IMR-90 (cell line): ENCODE measurements around the gene OSCP1. TPM values are rescaled to one million over a fixed set of nuclear protein-coding genes. Genes with fewer than 3 reads are reported as not detected.

ENCODE experiments used
- ATAC-seq: fragments of 200-7000 bp; cut with Tn5 transposase; 2 replicates; pipeline ENCODE4 v1.9.1; 2020; ENCODE audit warnings: low read depth, mild to moderate bottlenecking, moderate library complexity
- BruUV-seq: library from RNA; stranded (reverse); fragments of 400-500 nt; replicated peaks from 2 replicates; lab custom pipeline; 2021; lab: Mats Ljungman, UMichigan
- CTCF ChIA-PET: fragments of 300-600 bp; formaldehyde crosslinking; extraction: SDS; loops from one replicate; lab custom pipeline; 2021; ENCODE audit warnings: antibody characterized with exemption; lab: Yijun Ruan, JAX
- POLR2A ChIA-PET: fragments of 300-600 bp; sonication (Branson Sonifier 250); formaldehyde crosslinking; loops from one replicate; lab custom pipeline; 2022; ENCODE audit warnings: antibody characterized with exemption; ENCODE audit not compliant: unreplicated experiment; lab: Charles Lee
- DNase-seq: peaks from one replicate; pipeline ENCODE4 v3.0.0; 2013
- H2AFZ ChIP-seq: replicated peaks from 2 replicates; pipeline ENCODE3; 2013; ENCODE audit warnings: low read length, mild to moderate bottlenecking; ENCODE audit not compliant: poor library complexity
- H2AK5ac ChIP-seq: 2 replicates; pipeline ENCODE4 v1.6.1; 2013; ENCODE audit warnings: low read depth, low read length, inconsistent platforms
- H2AK9ac ChIP-seq: replicated peaks from 2 replicates; pipeline ENCODE3; 2013; ENCODE audit warnings: mild to moderate bottlenecking, low read depth, low read length, moderate library complexity; ENCODE audit not compliant: poor library complexity
- H2BK120ac ChIP-seq: 2 replicates; pipeline ENCODE4 v1.6.1; 2013; ENCODE audit warnings: low read depth, low read length, inconsistent platforms
- H2BK15ac ChIP-seq: 3 replicates; pipeline ENCODE4 v1.6.1; 2013; ENCODE audit warnings: low read depth, low read length, inconsistent platforms
- H2BK20ac ChIP-seq: 2 replicates; pipeline ENCODE4 v1.6.1; 2013; ENCODE audit warnings: low read depth, mild to moderate bottlenecking, inconsistent platforms, low read length, moderate library complexity
- H2BK5ac ChIP-seq: 2 replicates; pipeline ENCODE4 v1.6.1; 2013; ENCODE audit warnings: mild to moderate bottlenecking, low read depth, low read length, inconsistent platforms; ENCODE audit not compliant: poor library complexity, severe bottlenecking
- H3K14ac ChIP-seq: replicated peaks from 2 replicates; pipeline ENCODE4 v1.6.1; 2013; ENCODE audit warnings: low read depth, low read length, inconsistent platforms
- H3K18ac ChIP-seq: 2 replicates; pipeline ENCODE4 v1.6.1; 2013; ENCODE audit warnings: low read depth, low read length, control low read depth
- H3K23ac ChIP-seq: 2 replicates; pipeline ENCODE4 v1.6.1; 2013; ENCODE audit warnings: low read depth, low read length, inconsistent platforms
- H3K27ac ChIP-seq: 2 replicates; pipeline ENCODE4 v1.5.1; 2013; ENCODE audit warnings: mild to moderate bottlenecking, control low read depth, low read length; ENCODE audit not compliant: insufficient read depth
- H3K27me3 ChIP-seq: 2 replicates; pipeline ENCODE4 v1.6.1; 2013; ENCODE audit warnings: low read length; ENCODE audit not compliant: control insufficient read depth, insufficient read depth
- H3K36me3 ChIP-seq: 2 replicates; pipeline ENCODE4 v1.6.1; 2013; ENCODE audit warnings: low read length, mixed read lengths; ENCODE audit not compliant: control insufficient read depth, insufficient read depth
- H3K4ac ChIP-seq: 2 replicates; pipeline ENCODE4 v1.6.1; 2013; ENCODE audit warnings: low read depth, low read length, inconsistent platforms
- H3K4me1 ChIP-seq: 2 replicates; pipeline ENCODE4 v1.6.1; 2013; ENCODE audit warnings: low read length, mixed read lengths; ENCODE audit not compliant: control insufficient read depth, insufficient read depth
- H3K4me2 ChIP-seq: 2 replicates; pipeline ENCODE4 v1.6.1; 2013; ENCODE audit warnings: low read depth, mild to moderate bottlenecking, control low read depth, low read length, moderate library complexity
- H3K4me3 ChIP-seq: 2 replicates; pipeline ENCODE4 v1.5.1; 2013; ENCODE audit warnings: low read depth, mild to moderate bottlenecking, control low read depth, low read length, moderate library complexity; ENCODE audit not compliant: insufficient read depth
- H3K56ac ChIP-seq: 2 replicates; pipeline ENCODE4 v1.6.1; 2013; ENCODE audit warnings: low read length, inconsistent platforms; ENCODE audit not compliant: insufficient read depth; ENCODE audit errors: extremely low read depth
- H3K79me1 ChIP-seq, 2 experiments: 2 replicates each; pipeline ENCODE4 v1.6.1; 2013; ENCODE audit warnings: low read length in 2 of 2, inconsistent platforms in 1 of 2, low read depth in 1 of 2
- H3K9ac ChIP-seq: 2 replicates; pipeline ENCODE4 v1.6.1; 2013; ENCODE audit warnings: low read depth, low read length, control low read depth
- H3K9me1 ChIP-seq: 2 replicates; pipeline ENCODE4 v1.6.1; 2013; ENCODE audit warnings: low read length, inconsistent platforms; ENCODE audit not compliant: insufficient read depth
- H3K9me3 ChIP-seq: 2 replicates; pipeline ENCODE4 v1.6.1; 2013; ENCODE audit warnings: low read length; ENCODE audit not compliant: control insufficient read depth, insufficient read depth
- H4K20me1 ChIP-seq: 2 replicates; pipeline ENCODE4 v1.6.1; 2013; ENCODE audit warnings: low read length, inconsistent platforms; ENCODE audit not compliant: insufficient read depth
- H4K5ac ChIP-seq: 2 replicates; pipeline ENCODE4 v1.6.1; 2013; ENCODE audit warnings: mild to moderate bottlenecking, low read depth, low read length, control low read depth
- H4K8ac ChIP-seq, 2 experiments: 2 replicates each; pipeline ENCODE4 v1.6.1; 2013; ENCODE audit warnings: low read depth in 2 of 2, low read length in 2 of 2, control low read depth in 1 of 2, inconsistent platforms in 1 of 2
- H4K91ac ChIP-seq: 2 replicates; pipeline ENCODE4 v1.6.1; 2013; ENCODE audit warnings: low read depth, low read length, inconsistent platforms; ENCODE audit not compliant: insufficient read depth
- BHLHE40 ChIP-seq: fragments of 150-350 bp; IDR thresholded peaks from 2 replicates; pipeline ENCODE4 v1.6.1; 2016; ENCODE audit warnings: mild to moderate bottlenecking, low read depth, low read length
- CTCF ChIP-seq: conservative IDR thresholded peaks from 2 replicates; pipeline ENCODE4 v1.5.1; 2012; ENCODE audit warnings: mild to moderate bottlenecking, low read depth, low read length, improper control_type of control experiment
- ELK1 ChIP-seq: fragments of 150-350 bp; IDR thresholded peaks from 2 replicates; pipeline ENCODE4 v1.6.1; 2016; ENCODE audit warnings: low read depth, mild to moderate bottlenecking, low read length, moderate library complexity, borderline replicate concordance
- MAZ ChIP-seq: IDR thresholded peaks from 2 replicates; pipeline ENCODE4 v1.6.1; 2012; ENCODE audit warnings: low read depth, mild to moderate bottlenecking, low read length, improper control_type of control experiment, moderate library complexity, borderline replicate concordance
- POLR2A ChIP-seq: IDR thresholded peaks from 2 replicates; pipeline ENCODE4 v1.6.1; 2012; ENCODE audit warnings: mild to moderate bottlenecking, low read depth, low read length
- RAD21 ChIP-seq: IDR thresholded peaks from 2 replicates; pipeline ENCODE4 v1.6.1; 2012; ENCODE audit warnings: low read length, improper control_type of control experiment
- RCOR1 ChIP-seq: IDR thresholded peaks from 2 replicates; pipeline ENCODE4 v1.6.1; 2012; ENCODE audit warnings: mild to moderate bottlenecking, low read length, improper control_type of control experiment; ENCODE audit not compliant: insufficient replicate concordance
- RFX5 ChIP-seq: IDR thresholded peaks from 2 replicates; pipeline ENCODE4 v1.8.0; 2012; ENCODE audit warnings: low read depth, mild to moderate bottlenecking, low read length, moderate library complexity
- SMC3 ChIP-seq: fragments of 150-350 bp; IDR thresholded peaks from 2 replicates; pipeline ENCODE4 v1.6.1; 2016; ENCODE audit warnings: low read depth, mild to moderate bottlenecking, antibody characterized with exemption, low read length, moderate library complexity
- USF2 ChIP-seq: fragments of 150-350 bp; IDR thresholded peaks from 2 replicates; pipeline ENCODE4 v1.6.1; 2017; ENCODE audit warnings: mild to moderate bottlenecking, antibody characterized with exemption, low read length, low read depth
- WGBS, 2 experiments: methylation state at CpG; one replicate each; pipeline versions ENCODE4 v1.1.5 to v1.1.7; 2013; ENCODE audit warnings: missing lambda C conversion rate in 2 of 2; ENCODE audit not compliant: insufficient read length in 1 of 2; ENCODE audit errors: extremely low coverage in 2 of 2; 5-methylcytosine and 5-hydroxymethylcytosine counted together
- dilution Hi-C: fragments of 300-500 bp; cut with HindIII; formaldehyde crosslinking; loops from one replicate; pipeline ENCODE4 v1.14.3; 2018; ENCODE audit warnings: low sequenced_read_pairs; ENCODE audit not compliant: unreplicated experiment
- in situ Hi-C: fragments of 300-500 bp; cut with MboI; formaldehyde crosslinking; loops from 3 replicates; pipeline ENCODE4 v1.14.3; 2019; ENCODE audit warnings: low sequenced_read_pairs, inconsistent platforms, mixed read lengths
- intact Hi-C: fragments of 100-400 bp; cut with micrococcal nuclease; formaldehyde crosslinking; loops from 2 replicates; pipeline ENCODE4 v1.10.0; 2022
- polyA plus RNA-seq, 3 experiments: library from polyadenylated mRNA; depleted of rRNA; stranded (reverse); fragments of >200 nt; gene quantifications; 2 replicates each; pipeline ENCODE4 v1.2.3, GENCODE V29; 2012; ENCODE audit warnings: low replicate concordance in 1 of 3
- total RNA-seq: library from RNA; depleted of rRNA; stranded (reverse); fragments of >200 nt; gene quantifications from 2 replicates; pipeline ENCODE4 v1.2.3, GENCODE V29; 2012

The OSCP1 gene
- total and polyA plus RNA-seq, 2 of the 4 experiments (the other 2 are of a cell fraction) = 7.8 to 11.8 TPM

GRCh38 chr1:36487906-36488305, 37.7 kb upstream of the OSCP1 start:
- in situ Hi-C loops (no loop called here), intact Hi-C loops (no loop called here), dilution Hi-C loops (no loop called here)
- Histone ChIP-seq H4K8ac (no peak overlapping the region), H3K23ac (no peak overlapping the region), H2AK5ac (no peak overlapping the region), H2BK20ac (no peak overlapping the region), H3K9me3 (no peaks in the 10 kb centered on the region), H4K91ac (no peak overlapping the region), H3K27ac (no peak overlapping the region), H2AK9ac (no peak overlapping the region), H3K14ac (no peak overlapping the region), H3K79me1 (no peaks in the 10 kb centered on the region), H3K56ac (no peak overlapping the region), H4K20me1 (no peaks in the 10 kb centered on the region), H3K4me1 (no peaks in the 10 kb centered on the region), H2BK5ac (no peak overlapping the region), H3K27me3 (peaks cover 26% of the 10 kb centered on the region), H4K5ac (no peak overlapping the region), H3K9me1 (no peaks in the 10 kb centered on the region), H3K9ac (no peak overlapping the region), H2BK15ac (no peak overlapping the region), H2BK120ac (no peak overlapping the region), H3K36me3 (no peaks in the 10 kb centered on the region), H3K4me3 (no peak overlapping the region), H3K4ac (no peak overlapping the region), H2AFZ (no peak overlapping the region), H3K18ac (no peak overlapping the region), H3K4me2 (no peak overlapping the region)
- no peak for ATAC-seq
- no CpG with 5 or more reads among the region's 3 CpGs for WGBS, 2 experiments
- CTCF ChIA-PET = no interaction called here
- BruUV-seq = no TSS peak
- no peak for TF ChIP-seq RAD21
- TF ChIP-seq RCOR1 = no peak
- no peak for TF ChIP-seq MAZ
- TF ChIP-seq POLR2A = no peak
- no peak for TF ChIP-seq ELK1
- TF ChIP-seq CTCF = no peak
- TF ChIP-seq BHLHE40 = no peak
- TF ChIP-seq SMC3 = no peak
- TF ChIP-seq RFX5 = no peak
- no peak for TF ChIP-seq USF2
- POLR2A ChIA-PET = no interaction called here
- DNase-seq = no peak
